HepG2 (cell line): ENCODE measurements around the gene ELL3. TPM values are rescaled to one million over a fixed set of nuclear protein-coding genes. Genes with fewer than 3 reads are reported as not detected.

ENCODE experiments used
- BATF2 ChIP-seq: sonication (generic); formaldehyde crosslinking; IDR thresholded peaks from 2 replicates; pipeline ENCODE4 v1.8.0; 2022; ENCODE audit warnings: mild to moderate bottlenecking, missing genetic modification reagents, moderate library complexity
- CENPT ChIP-seq: sonication (generic); formaldehyde crosslinking; IDR thresholded peaks from 2 replicates; pipeline ENCODE4 v1.8.0; 2022; ENCODE audit warnings: low read depth, mild to moderate bottlenecking, moderate library complexity, missing genetic modification reagents
- EED ChIP-seq: sonication (generic); formaldehyde crosslinking; IDR thresholded peaks from 2 replicates; pipeline ENCODE4 v1.5.0; 2020; ENCODE audit warnings: mild to moderate bottlenecking, missing genetic modification reagents
- KDM2A ChIP-seq: sonication (generic); formaldehyde crosslinking; IDR thresholded peaks from 2 replicates; pipeline ENCODE4 v1.4.0; 2020; ENCODE audit warnings: low read depth, missing genetic modification reagents, borderline replicate concordance
- KLF6 ChIP-seq: IDR thresholded peaks from 2 replicates; pipeline ENCODE4 v1.8.0; 2016; ENCODE audit warnings: missing biosample characterization, missing genetic modification reagents
- MIER3 ChIP-seq: IDR thresholded peaks from 2 replicates; pipeline ENCODE4 v1.6.1; 2016; ENCODE audit warnings: missing compliant biosample characterization, borderline replicate concordance
- ZNF225 ChIP-seq: sonication (generic); formaldehyde crosslinking; IDR thresholded peaks from 2 replicates; pipeline ENCODE4 v1.4.0; 2020; ENCODE audit warnings: mild to moderate bottlenecking, missing genetic modification reagents
- ZNF253 ChIP-seq: sonication (generic); formaldehyde crosslinking; IDR thresholded peaks from 2 replicates; pipeline ENCODE4 v1.8.0; 2022; ENCODE audit warnings: mild to moderate bottlenecking, missing genetic modification reagents, borderline replicate concordance
- ZNF318 ChIP-seq: sonication (generic); formaldehyde crosslinking; IDR thresholded peaks from 2 replicates; pipeline ENCODE4 v1.4.0; 2020; ENCODE audit warnings: mild to moderate bottlenecking, missing genetic modification reagents
- polyA plus RNA-seq, 8 experiments: library from polyadenylated mRNA; depleted of rRNA in 3 of 8; stranded (reverse) in 7 of 8; unstranded in 1 of 8; fragments of >200 nt; fragmentation: Illumina TruSeq in 4 of 8; extraction: Trizol in 4 of 8; gene quantifications; 2 replicates each; pipeline versions ENCODE4 v1.2.1 to v1.2.3, GENCODE V29; 2011 to 2016; ENCODE audit warnings: low read depth in 4 of 8, missing spikeins in 1 of 8, mixed read lengths in 1 of 8; ENCODE audit not compliant: insufficient read depth in 1 of 8
- total RNA-seq, 5 experiments: library from RNA; depleted of rRNA; stranded (reverse); fragments of >200 nt; fragmentation: Illumina TruSeq; extraction: Trizol; gene quantifications; 2 replicates each; pipeline ENCODE4 v1.2.3, GENCODE V29; 2016; ENCODE audit warnings: low read depth in 1 of 5

ELL3 gene
- total and polyA plus RNA-seq, 2 of the 13 experiments (the other 11 are each of a cell fraction or from before 2014, with no cell fraction given): 6.1 to 8.8 TPM

- no peak for TF ChIP-seq ZNF318 (CRISPR knock-in tag)
- TF ChIP-seq EED (CRISPR knock-in tag): peak; percentile 77; the same call in 1 of the 2 replicates
- 0 out of 2 replicates have a peak, but pooled peaks have one; percentile 28 for TF ChIP-seq KLF6 (CRISPR knock-in tag)
- TF ChIP-seq CENPT (CRISPR knock-in tag): peak; percentile 37; the same call in 1 of the 2 replicates
- peak; percentile 69; the same call in 1 of the 2 replicates for TF ChIP-seq ZNF253
- TF ChIP-seq ZNF225 (CRISPR knock-in tag): peak; percentile 21; the same call in 1 of the 2 replicates
- TF ChIP-seq KDM2A: peak; percentile 33; the same call in 1 of the 2 replicates
- TF ChIP-seq BATF2 (CRISPR knock-in tag): 0 out of 2 replicates have a peak, but pooled peaks have one; percentile 52
- 0 out of 2 replicates have a peak, but pooled peaks have one; percentile 20 for TF ChIP-seq MIER3
Observed at GRCh38 chr15:43776101-43776717, 557 bp downstream of the ELL3 start (continued).
